GM06990 (cell line): ENCODE measurements around the gene ADAM30.

Source experiments
- DNase-seq: peaks from one replicate; pipeline ENCODE4 v3.0.0-alpha.2; 2011; ENCODE audit not compliant: insufficient read length; ENCODE audit errors: extremely low read depth
- H3K27me3 ChIP-seq: replicated peaks from 2 replicates; pipeline ENCODE4 v1.6.0; 2011; ENCODE audit warnings: low read length; ENCODE audit not compliant: control insufficient read depth, insufficient read depth
- H3K36me3 ChIP-seq: 2 replicates; pipeline ENCODE4 v1.5.1; 2011; ENCODE audit warnings: low read length; ENCODE audit not compliant: control insufficient read depth, insufficient read depth
- H3K4me3 ChIP-seq: replicated peaks from 2 replicates; pipeline ENCODE4 v1.5.1; 2011; ENCODE audit warnings: low read depth, mild to moderate bottlenecking, control low read depth, low read length
- CTCF ChIP-seq: IDR thresholded peaks from 2 replicates; pipeline ENCODE4 v1.5.1; 2011; ENCODE audit warnings: low read length, control low read depth, mild to moderate bottlenecking, inconsistent platforms; ENCODE audit not compliant: insufficient read depth, poor library complexity, severe bottlenecking

The ADAM30 gene

GRCh38 chr1:119920104-119920968, 24.0 kb upstream of the ADAM30 start:
- TF ChIP-seq CTCF: no peak
- peaks cover 8% of the 10 kb centered on the region for H3K36me3 ChIP-seq
- no peaks in the 10 kb centered on the region for H3K27me3 ChIP-seq
- no peak overlapping the region for H3K4me3 ChIP-seq
- no peak for DNase-seq

DNA sequence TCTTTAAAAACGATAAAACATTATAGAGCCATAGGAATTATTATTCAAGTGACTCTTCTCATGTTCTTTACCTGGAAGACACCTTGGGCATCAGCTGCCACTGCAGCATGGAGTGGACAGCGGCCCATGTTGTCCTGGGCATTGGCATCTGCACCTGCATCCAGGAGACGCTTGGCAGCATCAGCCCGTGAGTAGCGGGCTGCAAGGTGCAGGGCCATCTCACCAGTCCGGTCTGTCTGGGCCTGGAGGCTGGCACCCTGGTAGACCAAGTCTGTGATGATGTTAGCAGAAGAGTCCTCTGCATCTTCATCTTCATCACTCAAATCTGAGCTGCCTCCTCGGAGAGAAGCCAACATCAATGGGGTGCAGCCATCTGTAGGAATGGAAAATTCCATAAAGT, 22.9 kb upstream of the ADAM30 start:
- H3K27me3 ChIP-seq: no peaks in the 10 kb centered on the region
- H3K4me3 ChIP-seq: no peak overlapping the region
- no peak for TF ChIP-seq CTCF
- DNase-seq: no peak
- peaks cover 8% of the 10 kb centered on the region for H3K36me3 ChIP-seq

GRCh38 chr1:119918301-119918700, 22.0 kb upstream of the ADAM30 start:
- TF ChIP-seq CTCF: no peak
- DNase-seq: no peak
- Histone ChIP-seq H3K36me3 (peaks cover 8% of the 10 kb centered on the region), H3K27me3 (no peaks in the 10 kb centered on the region), H3K4me3 (no peak overlapping the region)

GRCh38 chr1:119917304-119918055, 21.2 kb upstream of the ADAM30 start:
- Histone ChIP-seq H3K36me3 (peaks cover 8% of the 10 kb centered on the region), H3K4me3 (no peak overlapping the region), H3K27me3 (no peaks in the 10 kb centered on the region)
- DNase-seq: no peak
- no peak for TF ChIP-seq CTCF

DNA sequence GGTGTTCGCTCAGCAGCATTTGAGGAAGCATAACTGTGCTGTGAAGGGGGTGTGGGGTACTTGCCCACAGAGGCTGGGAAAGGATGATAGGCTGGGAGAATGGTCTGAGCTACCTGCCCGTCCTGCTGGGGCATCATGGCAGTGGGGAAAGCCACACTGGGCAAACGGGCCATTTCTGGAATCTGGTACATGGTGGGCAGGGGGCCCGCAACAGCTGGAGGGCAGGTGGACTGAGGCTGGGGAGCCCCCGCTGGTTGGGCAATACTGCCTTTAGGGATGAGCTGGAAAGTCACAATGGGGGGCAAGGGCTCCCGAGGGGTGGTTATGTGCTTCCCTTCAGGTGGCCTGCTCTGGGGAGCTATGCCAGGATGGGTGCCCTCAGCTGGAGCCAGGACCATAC, 19.2 kb upstream of the ADAM30 start:
- no peak for TF ChIP-seq CTCF
- no peak for DNase-seq
- H3K36me3 ChIP-seq: peaks cover 8% of the 10 kb centered on the region
- no peaks in the 10 kb centered on the region for H3K27me3 ChIP-seq
- H3K4me3 ChIP-seq: no peak overlapping the region
